Astrocyte of the cerebellum (primary cell): ENCODE results near the gene TCF7L2.

Source experiments
- DNase-seq: peaks from one replicate; pipeline ENCODE4 v3.0.0-alpha.2; 2011; ENCODE audit warnings: low read depth
- H3K4me3 ChIP-seq: 2 replicates; pipeline ENCODE4 v1.5.1; 2011; ENCODE audit warnings: mild to moderate bottlenecking, low read depth, low read length, moderate library complexity
- CTCF ChIP-seq: IDR thresholded peaks from 2 replicates; pipeline ENCODE4 v1.5.1; 2012; ENCODE audit warnings: low read length, low read depth, moderate library complexity, mild to moderate bottlenecking; ENCODE audit errors: missing control alignments
- in situ Hi-C: cut with HindIII; loops from 2 replicates; pipeline ENCODE4 v1.10.0; 2017; ENCODE audit warnings: low sequenced_read_pairs

The TCF7L2 gene

GRCh38 chr10:112956631-112957350 is 6.7 kb downstream of the TCF7L2 start:
- no peak overlapping the region for H3K4me3 ChIP-seq
- DNase-seq: no peak
- TF ChIP-seq CTCF: no peak
- in situ Hi-C loops: no loop called here

- DNase-seq: no peak
- in situ Hi-C loops: no loop called here
- TF ChIP-seq CTCF: no peak
- H3K4me3 ChIP-seq: no peak overlapping the region
Observed at GRCh38 chr10:112957640-112958092, 7.6 kb downstream of the TCF7L2 start.

GRCh38 chr10:112958275-112958995 is 8.4 kb downstream of the TCF7L2 start:
- no peak overlapping the region for H3K4me3 ChIP-seq
- in situ Hi-C loops: no loop called here
- DNase-seq: peak; percentile 86
- no peak for TF ChIP-seq CTCF

- DNase-seq: no peak
- H3K4me3 ChIP-seq: no peak overlapping the region
- in situ Hi-C loops: no loop called here
- TF ChIP-seq CTCF: no peak
Observed at GRCh38 chr10:112959207-112959838, 9.3 kb downstream of the TCF7L2 start.

GRCh38 chr10:112960151-112960681 is 10.2 kb downstream of the TCF7L2 start:
- TF ChIP-seq CTCF: no peak
- no peak overlapping the region for H3K4me3 ChIP-seq
- in situ Hi-C loops: no loop called here
- no peak for DNase-seq

- no peak overlapping the region for H3K4me3 ChIP-seq
- in situ Hi-C loops: no loop called here
- TF ChIP-seq CTCF: no peak
- DNase-seq: no peak
Observed at GRCh38 chr10:112961609-112962008, 11.6 kb downstream of the TCF7L2 start.
